ENCODE results near the gene PFKFB2.

PFKFB2 gene

DNA sequence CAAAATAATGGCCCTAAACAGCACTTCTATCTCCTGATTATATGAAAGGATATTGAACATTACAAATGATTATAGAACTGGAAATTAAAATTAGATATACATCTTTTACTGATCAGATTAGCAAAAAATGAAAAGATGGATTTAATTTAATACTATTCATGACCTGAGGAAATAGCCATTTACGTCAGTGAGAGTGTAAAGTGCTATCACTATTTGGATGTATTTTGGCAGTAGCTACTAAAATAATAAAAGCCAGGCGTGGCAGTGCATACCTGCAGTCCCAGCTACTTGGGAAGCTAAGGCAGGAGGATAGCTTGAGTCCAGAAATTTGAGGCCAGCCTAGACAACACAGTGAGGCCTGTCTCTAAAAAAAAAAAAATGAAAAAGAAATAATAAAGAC is 40.9 kb downstream of the PFKFB2 start:
- no peak for DNase-seq

DNA sequence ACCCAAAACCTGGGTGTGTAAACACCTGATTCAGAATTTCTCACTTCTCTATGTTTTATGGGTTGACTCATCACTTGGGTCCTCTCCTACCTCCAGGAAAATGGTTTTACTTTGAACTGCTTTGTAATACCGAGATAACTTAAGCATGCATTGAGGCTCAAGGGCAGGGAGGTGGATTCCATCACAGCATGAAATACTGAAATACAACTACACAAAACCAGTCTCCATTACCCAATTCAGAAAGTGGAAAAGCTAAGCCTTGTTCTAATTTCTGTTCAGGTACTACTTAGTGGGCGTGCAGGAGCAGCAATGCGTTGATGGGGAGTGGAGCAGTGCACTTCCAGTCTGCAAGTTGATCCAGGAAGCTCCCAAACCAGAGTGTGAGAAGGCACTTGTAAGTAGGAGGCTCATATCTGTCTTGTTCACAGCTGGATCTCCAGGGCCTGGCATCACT is 44.8 kb downstream of the PFKFB2 start:
- no peak for DNase-seq

DNA sequence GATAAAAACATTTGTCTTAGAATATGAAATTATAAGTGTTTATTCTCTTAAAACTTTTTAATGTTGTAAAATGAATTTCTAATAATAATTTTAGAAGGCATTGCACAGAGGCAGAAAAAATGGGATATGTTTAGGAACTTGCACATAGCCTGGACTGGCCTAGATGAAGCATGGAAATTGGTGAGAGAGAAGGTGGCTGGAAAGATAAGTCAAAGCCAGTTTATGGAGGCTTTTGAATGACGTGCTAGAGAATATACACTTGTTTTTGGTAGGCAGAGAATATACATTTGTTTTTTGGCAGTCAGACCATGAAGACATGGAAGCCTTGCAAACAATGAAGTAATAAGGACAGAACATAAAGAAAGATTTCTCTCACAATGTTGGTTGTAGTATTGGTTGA is 48.6 kb downstream of the PFKFB2 start:
- no peak for DNase-seq

DNA sequence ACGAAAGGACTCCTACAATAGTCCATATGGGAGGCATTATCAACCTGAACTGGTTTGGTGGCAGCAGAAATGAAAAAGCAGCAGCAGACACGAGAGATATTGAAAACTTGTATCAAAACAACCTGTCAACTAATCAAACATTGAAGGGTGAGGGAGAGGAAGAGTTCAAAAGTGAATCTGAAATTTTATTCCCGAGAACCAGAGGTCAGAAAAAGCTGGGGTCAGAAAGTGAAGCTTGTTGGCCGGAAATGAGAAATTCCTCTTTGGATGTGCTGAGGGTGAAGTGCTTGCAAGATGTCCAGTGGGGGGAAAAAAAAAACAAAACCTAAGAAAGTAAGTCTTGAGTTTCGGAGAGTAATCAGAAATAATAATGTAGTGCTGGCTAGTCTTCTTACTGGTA is 49.1 kb downstream of the PFKFB2 start:
- DNase-seq, result no peak

DNA sequence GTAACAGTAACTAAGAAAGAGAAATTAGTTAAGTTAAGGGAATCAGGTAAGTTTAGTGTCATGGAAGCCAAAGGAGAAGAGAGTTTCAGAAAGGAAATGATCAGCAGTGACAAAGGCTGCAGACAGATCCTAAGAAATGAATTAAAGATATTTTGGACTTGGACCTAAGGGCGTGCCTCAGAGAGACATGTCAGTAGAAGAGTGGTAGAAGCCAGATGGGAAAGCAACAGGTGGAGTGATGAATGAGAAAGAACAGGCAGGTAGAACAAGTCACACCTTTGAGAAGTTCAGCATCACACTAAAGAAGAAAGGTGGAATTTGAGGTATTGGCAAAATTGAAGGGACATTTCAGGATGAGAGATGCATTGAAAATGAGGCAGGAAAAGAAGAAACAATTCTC is 49.6 kb downstream of the PFKFB2 start:
- DNase-seq, result no peak

DNA sequence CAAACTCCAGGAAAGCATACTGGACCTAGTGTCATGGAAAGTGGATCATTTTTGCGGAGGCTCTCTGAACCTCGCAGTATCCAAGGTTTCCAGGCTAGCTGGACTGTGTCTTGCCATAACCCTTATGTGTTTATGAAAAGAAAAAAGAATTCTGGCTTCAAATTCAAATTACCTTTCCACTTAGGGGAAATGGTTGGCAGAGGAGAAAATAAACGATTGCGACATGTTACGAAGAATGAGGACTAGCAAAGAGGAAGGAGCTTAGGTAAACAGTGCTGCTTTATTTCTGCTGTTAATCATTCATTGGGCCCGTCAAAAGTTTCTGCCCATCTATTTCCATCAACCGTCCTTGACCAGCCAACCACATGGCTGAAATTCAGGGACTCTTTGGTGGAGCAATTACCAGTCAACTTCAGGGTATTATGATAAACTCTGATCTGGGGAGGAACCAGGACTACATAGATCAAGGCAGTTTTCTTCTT is 50.9 kb downstream of the PFKFB2 start, which contains the start of gene C4BPA:
Gene C4BPA, plus strand, starts transcription at position 342 of the 482 bp plus-strand sequence. CDS start 8,793 bp downstream, outside the sequence.
- peak; percentile 40 for DNase-seq

DNA sequence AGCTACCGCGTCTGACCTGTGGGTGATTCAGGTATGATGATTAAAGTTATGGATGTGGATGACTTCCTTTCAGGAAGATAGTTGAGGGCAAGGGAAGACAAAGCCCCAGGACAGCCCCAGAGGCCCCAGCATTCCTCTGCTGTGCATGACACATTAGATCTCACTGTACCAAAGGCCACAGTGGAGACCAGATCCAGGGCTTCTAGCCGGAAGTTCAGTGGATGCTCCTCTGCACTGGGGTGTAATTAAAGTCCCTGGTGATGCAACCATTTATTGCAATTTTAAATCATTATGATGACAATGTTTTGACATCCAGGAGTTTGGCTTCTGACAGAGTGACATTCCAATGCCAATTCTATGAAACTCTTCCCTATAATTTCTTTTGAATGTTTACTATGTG is 55.9 kb downstream of the PFKFB2 start:
- no peak for DNase-seq

DNA sequence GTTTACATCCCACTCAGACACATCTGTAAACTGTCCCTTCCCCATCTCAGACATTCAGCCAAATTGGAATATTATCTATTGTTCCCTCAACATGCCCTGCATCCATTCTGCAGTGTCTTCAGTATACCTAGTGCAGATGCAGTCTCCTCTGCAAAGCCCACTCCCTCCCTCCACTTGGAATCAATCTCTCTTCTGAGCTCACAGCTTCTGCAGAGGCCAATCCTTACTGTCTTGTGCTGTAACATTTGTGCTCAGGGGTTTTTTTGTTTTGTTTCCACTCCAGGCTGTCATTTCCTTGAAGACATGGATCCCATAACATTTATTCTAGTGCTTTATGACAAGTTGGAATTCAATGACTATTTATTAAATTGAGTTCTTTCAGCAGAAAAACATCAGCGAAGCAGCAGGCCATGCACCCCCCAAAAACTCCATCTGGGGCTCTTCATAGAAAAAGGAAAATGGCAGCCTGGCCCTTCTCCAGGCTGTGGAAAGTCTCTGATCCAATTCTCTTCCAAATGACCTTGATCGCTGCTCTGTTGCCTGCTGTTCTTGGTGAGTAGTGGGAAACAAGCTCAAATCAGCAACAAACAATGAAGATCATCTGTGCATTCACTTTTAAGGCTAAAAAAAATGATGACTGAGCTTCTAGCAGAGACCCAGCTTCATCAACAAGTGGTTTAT is 59.7 kb downstream of the PFKFB2 start:
- no peak for DNase-seq

DNA sequence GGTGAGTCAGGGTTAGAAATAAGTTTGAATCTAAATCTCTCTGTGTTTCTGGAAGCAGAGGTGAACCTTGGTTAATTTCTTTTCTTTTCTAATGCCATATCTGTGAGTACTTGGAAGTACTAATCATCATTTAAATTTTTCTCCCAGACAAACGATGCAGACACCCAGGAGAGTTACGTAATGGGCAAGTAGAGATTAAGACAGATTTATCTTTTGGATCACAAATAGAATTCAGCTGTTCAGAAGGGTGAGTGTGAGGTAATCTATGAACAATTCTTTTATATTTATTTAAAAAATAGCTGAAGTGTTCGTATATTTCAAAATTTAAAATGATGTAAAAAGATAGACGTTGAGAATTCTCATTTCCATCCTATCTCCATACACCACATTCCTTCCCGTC is 62.2 kb downstream of the PFKFB2 start:
- peak; percentile 24 for DNase-seq

DNA sequence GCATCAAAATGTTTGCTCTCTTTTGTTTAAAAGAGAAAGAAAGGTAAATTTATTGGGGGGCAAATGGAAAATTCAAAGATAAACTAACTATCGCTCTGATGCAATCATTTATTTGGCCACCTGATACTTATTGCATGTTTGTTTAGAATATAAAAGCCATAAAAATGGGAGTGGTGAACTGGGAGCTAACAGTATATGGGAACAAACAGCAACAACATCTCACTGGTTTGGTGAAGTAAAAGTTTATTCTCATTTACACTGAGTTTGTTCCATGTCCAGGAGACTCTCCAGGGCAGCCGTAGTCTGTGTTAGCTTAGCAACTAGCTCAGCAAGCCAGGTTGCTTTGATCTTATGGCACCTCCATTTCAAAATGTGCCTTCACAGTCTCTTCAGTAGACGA is 71.3 kb downstream of the PFKFB2 start:
- no peak for DNase-seq

DNA sequence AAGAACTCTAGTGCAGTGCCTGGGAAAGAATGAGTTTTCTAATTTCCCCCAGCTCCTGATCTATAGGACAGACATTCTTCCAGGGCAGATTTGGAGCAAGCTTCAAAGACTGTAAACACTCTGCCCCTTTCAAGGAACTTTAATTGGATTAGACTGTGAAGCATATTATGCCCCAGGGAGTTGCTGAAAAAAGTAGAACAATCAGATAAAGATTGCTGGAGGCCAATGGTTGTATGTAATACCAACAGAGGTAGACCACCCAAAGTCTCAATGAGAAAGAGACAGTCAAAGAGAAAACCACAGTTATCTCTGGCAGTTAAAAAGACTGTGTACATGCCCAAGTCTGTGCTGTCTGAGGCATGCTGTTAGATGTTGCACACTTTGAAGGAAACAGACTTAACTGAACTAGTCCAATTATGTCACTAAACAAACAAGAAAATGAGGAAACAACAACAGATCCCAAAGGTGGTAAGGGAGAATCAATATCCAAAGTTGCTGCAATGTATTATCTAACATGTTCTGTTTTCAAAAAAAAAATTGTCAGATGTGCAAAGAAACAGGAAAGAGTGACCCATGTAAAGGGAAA is 75.4 kb downstream of the PFKFB2 start:
- DNase-seq, result no peak

DNA sequence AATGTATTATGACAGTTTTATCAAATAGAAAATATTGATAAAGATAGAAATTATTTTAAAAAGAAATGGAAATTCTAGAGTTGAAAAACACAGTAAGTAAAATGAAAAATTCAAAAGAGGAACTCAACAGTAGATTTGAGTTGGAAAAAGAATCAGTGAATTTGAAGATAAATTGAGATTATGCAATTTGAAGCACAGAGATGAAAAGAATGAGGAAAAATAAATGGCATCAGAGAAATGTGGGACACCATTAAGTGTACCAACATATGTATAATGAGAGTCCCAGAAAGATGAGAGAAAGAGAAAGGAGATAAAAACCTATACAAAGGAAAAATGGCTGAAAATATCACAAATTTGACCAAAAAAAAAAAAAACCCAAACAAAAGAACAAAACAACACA is 76.0 kb downstream of the PFKFB2 start:
- no peak for DNase-seq
